ENCODE measurements around the gene B3GNT7.

DNA sequence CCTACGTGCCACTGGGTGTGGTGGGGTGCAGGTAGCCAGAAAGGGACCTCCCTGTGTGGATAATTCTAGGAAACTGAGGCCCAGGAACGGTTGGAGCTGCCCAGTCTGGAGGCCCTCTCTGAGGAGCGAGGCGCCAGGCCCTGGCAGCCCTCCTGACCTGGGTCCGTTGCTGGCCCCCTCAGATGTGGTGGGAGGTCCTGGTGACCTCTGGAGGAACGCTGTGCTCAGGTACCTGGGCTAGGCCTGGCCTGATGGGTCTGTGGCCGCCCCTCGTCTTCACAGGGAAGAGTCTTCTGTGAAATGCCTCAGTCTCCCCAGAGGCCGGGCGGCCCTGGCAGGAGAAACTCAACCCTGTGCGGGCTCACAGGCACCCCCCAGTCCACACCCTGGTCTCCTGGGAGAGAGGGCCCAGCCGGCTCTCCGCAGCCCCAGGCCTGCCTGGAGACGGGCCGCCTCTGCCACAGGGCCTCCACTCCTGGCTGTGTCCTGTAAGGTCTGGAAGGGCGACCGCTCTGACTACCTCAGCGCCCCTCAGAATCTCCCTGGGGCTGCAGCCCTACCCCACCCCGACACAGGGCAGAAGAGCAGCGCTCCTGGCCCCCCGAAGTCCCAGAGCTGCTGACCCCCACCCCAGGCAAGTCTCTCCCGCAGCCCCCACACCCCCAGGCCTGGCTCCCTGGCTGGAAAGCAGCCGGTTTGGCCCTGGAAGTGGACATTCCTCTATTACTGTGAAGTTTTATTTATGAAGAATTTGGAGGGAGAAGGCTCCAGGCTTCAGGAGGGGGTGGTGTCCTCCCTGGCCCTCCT lies 3.7 kb downstream of the B3GNT7 start:
- TF ChIP-seq EZH2 (IDR thresholded peaks at IDR 0.05; ENCODE audit: low read depth, unreplicated experiment) (no peak), CREB1 (CRISPR knock-in tag; IDR thresholded peaks at IDR 0.05; ENCODE audit: low read depth) (no peak), JUNB (IDR thresholded peaks at IDR 0.05; ENCODE audit: unreplicated experiment) (no peak), EZH2phosphoT487 (IDR thresholded peaks at IDR 0.05; ENCODE audit: unreplicated experiment) (no peak)
- TF ChIP-seq, protein P1, sequence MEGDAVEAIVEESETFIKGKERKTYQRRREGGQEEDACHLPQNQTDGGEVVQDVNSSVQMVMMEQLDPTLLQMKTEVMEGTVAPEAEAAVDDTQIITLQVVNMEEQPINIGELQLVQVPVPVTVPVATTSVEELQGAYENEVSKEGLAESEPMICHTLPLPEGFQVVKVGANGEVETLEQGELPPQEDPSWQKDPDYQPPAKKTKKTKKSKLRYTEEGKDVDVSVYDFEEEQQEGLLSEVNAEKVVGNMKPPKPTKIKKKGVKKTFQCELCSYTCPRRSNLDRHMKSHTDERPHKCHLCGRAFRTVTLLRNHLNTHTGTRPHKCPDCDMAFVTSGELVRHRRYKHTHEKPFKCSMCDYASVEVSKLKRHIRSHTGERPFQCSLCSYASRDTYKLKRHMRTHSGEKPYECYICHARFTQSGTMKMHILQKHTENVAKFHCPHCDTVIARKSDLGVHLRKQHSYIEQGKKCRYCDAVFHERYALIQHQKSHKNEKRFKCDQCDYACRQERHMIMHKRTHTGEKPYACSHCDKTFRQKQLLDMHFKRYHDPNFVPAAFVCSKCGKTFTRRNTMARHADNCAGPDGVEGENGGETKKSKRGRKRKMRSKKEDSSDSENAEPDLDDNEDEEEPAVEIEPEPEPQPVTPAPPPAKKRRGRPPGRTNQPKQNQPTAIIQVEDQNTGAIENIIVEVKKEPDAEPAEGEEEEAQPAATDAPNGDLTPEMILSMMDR (conservative IDR thresholded peaks at IDR 0.05; ENCODE audit: low read depth in 2 of 2): no peak
- TF ChIP-seq, protein P2, sequence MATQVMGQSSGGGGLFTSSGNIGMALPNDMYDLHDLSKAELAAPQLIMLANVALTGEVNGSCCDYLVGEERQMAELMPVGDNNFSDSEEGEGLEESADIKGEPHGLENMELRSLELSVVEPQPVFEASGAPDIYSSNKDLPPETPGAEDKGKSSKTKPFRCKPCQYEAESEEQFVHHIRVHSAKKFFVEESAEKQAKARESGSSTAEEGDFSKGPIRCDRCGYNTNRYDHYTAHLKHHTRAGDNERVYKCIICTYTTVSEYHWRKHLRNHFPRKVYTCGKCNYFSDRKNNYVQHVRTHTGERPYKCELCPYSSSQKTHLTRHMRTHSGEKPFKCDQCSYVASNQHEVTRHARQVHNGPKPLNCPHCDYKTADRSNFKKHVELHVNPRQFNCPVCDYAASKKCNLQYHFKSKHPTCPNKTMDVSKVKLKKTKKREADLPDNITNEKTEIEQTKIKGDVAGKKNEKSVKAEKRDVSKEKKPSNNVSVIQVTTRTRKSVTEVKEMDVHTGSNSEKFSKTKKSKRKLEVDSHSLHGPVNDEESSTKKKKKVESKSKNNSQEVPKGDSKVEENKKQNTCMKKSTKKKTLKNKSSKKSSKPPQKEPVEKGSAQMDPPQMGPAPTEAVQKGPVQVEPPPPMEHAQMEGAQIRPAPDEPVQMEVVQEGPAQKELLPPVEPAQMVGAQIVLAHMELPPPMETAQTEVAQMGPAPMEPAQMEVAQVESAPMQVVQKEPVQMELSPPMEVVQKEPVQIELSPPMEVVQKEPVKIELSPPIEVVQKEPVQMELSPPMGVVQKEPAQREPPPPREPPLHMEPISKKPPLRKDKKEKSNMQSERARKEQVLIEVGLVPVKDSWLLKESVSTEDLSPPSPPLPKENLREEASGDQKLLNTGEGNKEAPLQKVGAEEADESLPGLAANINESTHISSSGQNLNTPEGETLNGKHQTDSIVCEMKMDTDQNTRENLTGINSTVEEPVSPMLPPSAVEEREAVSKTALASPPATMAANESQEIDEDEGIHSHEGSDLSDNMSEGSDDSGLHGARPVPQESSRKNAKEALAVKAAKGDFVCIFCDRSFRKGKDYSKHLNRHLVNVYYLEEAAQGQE (IDR thresholded peaks at IDR 0.05; ENCODE audit: unreplicated experiment): no peak
